Measurements from ENCODE around the gene C4A.
"Not testable (repeated sequence)": the region's sequence is repeated elsewhere in the genome, so short reads cannot be mapped to it uniquely, and the experiment has no call there.

DNA sequence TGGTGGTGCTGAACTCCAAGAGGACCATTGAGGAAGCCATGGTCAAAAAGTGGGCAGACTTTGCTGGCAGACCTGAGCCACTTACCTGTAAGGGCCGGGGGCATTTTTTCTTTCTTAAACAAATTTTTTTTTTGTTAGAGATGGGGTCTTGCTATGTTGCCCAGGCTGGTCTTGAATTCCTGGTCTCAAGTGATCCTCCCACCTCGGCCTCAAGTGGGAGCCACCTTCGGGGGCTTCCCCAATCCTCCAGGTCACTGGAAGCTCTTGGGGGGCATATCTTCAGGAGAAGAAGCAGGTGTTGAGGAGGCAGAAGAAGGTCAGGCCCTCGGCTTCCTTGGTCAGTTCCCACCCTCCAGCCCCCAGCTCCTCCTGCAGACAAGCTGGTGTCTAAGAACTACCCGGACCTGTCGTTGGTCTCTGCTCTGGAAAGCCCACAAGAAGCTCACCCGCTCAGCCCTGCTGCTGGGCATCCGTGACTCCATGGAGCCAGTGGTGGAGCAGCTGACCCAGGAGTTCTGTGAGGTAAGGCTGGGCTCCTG is 24.2 kb downstream of the C4A start:
- TF ChIP-seq, protein P1, sequence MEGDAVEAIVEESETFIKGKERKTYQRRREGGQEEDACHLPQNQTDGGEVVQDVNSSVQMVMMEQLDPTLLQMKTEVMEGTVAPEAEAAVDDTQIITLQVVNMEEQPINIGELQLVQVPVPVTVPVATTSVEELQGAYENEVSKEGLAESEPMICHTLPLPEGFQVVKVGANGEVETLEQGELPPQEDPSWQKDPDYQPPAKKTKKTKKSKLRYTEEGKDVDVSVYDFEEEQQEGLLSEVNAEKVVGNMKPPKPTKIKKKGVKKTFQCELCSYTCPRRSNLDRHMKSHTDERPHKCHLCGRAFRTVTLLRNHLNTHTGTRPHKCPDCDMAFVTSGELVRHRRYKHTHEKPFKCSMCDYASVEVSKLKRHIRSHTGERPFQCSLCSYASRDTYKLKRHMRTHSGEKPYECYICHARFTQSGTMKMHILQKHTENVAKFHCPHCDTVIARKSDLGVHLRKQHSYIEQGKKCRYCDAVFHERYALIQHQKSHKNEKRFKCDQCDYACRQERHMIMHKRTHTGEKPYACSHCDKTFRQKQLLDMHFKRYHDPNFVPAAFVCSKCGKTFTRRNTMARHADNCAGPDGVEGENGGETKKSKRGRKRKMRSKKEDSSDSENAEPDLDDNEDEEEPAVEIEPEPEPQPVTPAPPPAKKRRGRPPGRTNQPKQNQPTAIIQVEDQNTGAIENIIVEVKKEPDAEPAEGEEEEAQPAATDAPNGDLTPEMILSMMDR (IDR thresholded peaks at IDR 0.05; ENCODE audit: insufficient read depth, low read length) = not testable (repeated sequence)
- not testable (repeated sequence) for TF ChIP-seq SPI1 (IDR thresholded peaks at IDR 0.05; ENCODE audit: borderline replicate concordance, low read depth); POLR2AphosphoS5 (IDR thresholded peaks at IDR 0.05; ENCODE audit: low read depth)
- TF ChIP-seq, protein P2, sequence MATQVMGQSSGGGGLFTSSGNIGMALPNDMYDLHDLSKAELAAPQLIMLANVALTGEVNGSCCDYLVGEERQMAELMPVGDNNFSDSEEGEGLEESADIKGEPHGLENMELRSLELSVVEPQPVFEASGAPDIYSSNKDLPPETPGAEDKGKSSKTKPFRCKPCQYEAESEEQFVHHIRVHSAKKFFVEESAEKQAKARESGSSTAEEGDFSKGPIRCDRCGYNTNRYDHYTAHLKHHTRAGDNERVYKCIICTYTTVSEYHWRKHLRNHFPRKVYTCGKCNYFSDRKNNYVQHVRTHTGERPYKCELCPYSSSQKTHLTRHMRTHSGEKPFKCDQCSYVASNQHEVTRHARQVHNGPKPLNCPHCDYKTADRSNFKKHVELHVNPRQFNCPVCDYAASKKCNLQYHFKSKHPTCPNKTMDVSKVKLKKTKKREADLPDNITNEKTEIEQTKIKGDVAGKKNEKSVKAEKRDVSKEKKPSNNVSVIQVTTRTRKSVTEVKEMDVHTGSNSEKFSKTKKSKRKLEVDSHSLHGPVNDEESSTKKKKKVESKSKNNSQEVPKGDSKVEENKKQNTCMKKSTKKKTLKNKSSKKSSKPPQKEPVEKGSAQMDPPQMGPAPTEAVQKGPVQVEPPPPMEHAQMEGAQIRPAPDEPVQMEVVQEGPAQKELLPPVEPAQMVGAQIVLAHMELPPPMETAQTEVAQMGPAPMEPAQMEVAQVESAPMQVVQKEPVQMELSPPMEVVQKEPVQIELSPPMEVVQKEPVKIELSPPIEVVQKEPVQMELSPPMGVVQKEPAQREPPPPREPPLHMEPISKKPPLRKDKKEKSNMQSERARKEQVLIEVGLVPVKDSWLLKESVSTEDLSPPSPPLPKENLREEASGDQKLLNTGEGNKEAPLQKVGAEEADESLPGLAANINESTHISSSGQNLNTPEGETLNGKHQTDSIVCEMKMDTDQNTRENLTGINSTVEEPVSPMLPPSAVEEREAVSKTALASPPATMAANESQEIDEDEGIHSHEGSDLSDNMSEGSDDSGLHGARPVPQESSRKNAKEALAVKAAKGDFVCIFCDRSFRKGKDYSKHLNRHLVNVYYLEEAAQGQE (IDR thresholded peaks at IDR 0.05; ENCODE audit: insufficient replicate concordance, low read depth) = not testable (repeated sequence)
